Prostate gland (tissue), 2 donors: Measurements from ENCODE around the gene ADNP.

ENCODE experiments used
- CTCF ChIP-seq, 4 experiments: fragments of 200-600 bp in 2 of 4; fragments of 450-650 bp in 2 of 4; sonication (generic) in 2 of 4; IDR thresholded peaks; 1 replicate in 3 of 4; 2 replicates in 1 of 4; pipeline ENCODE4 v1.5.1; 2016 to 2019; ENCODE audit warnings: antibody characterized with exemption in 4 of 4, mild to moderate bottlenecking in 2 of 4, moderate library complexity in 2 of 4
- POLR2A ChIP-seq: fragments of 450-650 bp; IDR thresholded peaks from one replicate; pipeline ENCODE4 v1.6.1; 2016; ENCODE audit warnings: antibody characterized with exemption, mild to moderate bottlenecking

GRCh38 chr20:50929299-50930138 lies 1.7 kb downstream of the ADNP start:
- peak; percentile 70 to 93 (median 84) for TF ChIP-seq CTCF (IDR thresholded peaks at IDR 0.05)
- TF ChIP-seq POLR2A = no peak
